Suppressor macrophage treated with lipopolysaccharide for 1 hour (primary cell): ENCODE results near the gene PGM5.

Source experiments
- DNase-seq, 3 donors: peaks; one replicate each; pipeline ENCODE4 v3.0.0-alpha.2; 2020 to 2022

The PGM5 gene

DNA sequence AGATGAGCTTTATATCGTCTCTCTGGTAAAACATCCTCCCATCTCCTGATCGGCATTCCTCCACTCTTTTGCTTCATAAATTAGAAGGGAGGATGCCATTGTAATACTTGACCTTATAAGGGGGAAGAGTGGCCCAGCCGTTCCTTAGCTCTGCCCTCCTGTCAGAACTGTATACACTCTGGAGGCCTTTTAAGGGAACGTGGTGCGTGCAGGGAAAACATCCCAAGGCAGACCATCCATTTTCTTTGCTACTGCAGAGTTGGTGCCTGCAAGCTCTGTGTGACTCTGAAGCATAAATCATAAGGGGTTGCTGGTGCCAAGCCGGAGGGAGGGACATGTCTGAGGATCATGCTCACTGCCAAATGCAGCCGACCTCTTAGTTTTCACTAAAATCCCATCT lies 90.4 kb downstream of the PGM5 start:
- DNase-seq, result no peak

GRCh38 chr9:68447611-68448010 lies 91.2 kb downstream of the PGM5 start:
- DNase-seq, result no peak

DNA sequence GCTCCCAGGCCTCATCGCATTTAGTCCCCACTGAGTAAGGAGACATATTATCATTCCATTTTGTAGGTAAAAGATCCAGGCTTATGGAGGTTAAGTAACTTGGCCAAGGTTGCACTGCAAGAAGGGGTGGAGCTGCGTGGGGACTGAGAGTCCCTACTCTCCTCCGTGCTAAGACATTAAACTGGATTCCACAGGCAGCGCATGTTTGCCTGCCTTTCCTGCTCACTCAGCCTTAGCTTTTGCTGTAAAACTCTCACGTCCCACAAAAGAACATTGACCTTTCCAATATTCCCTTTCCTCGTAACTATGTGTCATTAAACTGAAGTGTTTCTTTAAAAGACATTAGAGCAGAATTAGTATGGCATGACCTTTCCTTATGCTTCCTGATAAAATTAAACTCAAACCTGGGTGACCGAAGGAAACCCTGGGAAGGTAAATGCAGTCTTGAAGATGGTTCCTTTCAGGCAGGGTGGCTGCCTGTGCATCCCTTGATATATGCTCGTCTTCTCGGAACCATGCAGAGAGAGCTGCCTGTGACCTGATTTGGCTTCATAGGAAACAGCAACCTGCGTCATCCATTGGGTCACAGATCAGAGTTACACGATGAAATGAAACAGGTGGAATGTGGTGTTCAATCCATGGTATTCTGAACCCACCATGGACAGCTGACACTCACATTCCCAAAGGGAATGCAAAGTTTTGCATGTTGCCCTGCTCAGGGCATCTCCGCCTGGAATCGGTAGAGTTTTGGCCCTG lies 98.3 kb downstream of the PGM5 start:
- DNase-seq, result no peak

- no peak for DNase-seq
Observed at GRCh38 chr9:68455451-68455850, 99.0 kb downstream of the PGM5 start.

DNA sequence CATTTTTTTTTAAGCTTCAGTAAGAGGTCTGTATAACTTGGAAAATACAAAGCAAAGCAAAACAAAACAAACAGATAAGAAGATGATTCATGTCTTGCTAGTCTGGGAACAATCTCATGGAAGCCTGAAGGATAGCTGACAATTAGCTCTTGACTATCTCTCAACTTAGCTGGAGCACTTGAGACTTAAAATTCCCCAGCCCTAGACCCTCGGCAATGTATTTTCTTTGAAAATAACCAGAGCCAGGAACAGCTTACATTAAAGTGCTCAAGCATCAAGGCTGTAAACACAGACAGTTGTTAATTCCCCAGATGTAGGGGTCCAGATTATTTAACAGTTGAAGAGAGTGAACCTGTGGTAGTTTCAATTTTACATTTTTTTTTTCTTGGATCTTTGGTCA lies 101.4 kb downstream of the PGM5 start:
- no peak for DNase-seq

DNA sequence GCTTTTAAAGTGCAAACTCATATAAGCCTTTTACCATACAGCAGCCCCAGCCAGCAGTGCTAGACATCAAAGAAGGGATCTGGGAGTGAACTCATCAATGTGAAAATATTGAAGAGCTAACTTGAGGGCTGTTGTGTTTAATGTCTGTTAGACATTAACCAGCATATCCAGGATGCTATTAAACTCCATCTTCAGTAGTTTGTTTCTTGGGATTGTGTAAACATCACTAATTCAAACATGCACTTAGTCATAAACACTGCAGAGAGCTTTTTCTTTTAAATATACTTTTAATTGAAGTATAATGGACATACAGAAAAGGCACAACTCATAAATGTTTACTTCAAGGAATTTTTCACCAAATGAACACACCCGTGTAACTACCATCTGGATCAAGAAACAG lies 102.5 kb downstream of the PGM5 start:
- no peak for DNase-seq

GRCh38 chr9:68462105-68462775 lies 105.8 kb downstream of the PGM5 start:
- no peak for DNase-seq

- DNase-seq, result no peak
Observed at GRCh38 chr9:68470067-68470466, 113.7 kb downstream of the PGM5 start.

DNA sequence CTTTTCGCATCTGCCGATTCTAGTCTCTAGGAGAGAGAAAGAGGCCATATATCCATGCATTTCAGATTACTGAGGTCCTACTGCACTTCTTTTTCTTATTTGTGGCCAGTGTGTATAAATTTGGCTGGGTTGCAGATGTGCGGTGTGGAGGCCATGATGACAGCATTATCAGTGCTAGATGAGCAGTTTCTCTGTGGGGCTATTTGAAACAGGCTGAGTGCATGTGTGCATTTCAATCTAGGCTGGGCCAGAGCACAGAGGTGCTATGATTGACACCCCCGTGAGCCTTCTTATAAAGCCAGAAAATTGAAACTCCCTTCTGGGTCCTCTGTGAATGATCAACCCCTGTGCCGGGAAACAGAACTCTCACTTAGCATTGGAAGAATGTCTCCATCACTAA lies 114.2 kb downstream of the PGM5 start:
- DNase-seq, result no peak

DNA sequence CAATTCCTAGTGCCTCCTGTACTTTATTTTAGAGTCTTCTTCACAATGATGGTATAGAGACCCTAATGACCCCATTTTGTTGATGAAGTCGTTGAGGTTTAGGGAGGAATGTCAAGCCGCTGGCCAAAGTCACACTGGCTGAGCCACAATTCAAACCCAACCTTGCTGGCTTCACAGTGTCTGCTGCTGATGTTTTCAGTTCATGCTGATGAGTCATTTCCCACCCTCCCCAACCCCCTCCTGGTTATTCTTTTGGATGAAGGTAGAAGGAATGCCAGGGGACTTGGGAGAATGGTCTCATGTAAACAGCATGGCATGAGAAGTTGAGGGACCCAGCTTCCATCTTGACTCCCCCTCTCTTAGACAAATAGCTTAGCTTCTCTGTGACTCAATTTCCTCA lies 115.7 kb downstream of the PGM5 start:
- DNase-seq, result no peak

- peak; percentile 22 to 42 (median 27) for DNase-seq
Observed at GRCh38 chr9:68473790-68474189, 117.4 kb downstream of the PGM5 start.

GRCh38 chr9:68476422-68476821 lies 120.0 kb downstream of the PGM5 start:
- DNase-seq, result no peak

DNA sequence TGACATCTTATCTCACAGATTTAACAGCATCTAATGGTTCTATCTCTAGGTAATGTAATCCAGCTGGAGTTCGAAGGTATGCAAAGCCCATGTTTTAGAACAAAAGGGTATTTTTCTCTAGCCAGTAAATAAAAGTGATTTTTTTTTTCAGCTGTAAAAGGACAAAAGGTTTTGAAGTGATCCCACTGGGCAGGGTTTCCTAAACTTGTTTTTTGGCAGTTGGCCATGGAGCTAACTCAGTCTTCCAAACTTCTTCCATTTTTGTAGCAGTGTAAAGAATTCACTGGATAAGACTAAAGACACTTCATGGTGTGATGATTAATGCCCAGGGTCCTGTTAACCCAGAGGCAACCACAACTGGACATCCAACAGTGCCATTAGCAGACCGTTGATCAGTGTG lies 120.4 kb downstream of the PGM5 start:
- no peak for DNase-seq

DNA sequence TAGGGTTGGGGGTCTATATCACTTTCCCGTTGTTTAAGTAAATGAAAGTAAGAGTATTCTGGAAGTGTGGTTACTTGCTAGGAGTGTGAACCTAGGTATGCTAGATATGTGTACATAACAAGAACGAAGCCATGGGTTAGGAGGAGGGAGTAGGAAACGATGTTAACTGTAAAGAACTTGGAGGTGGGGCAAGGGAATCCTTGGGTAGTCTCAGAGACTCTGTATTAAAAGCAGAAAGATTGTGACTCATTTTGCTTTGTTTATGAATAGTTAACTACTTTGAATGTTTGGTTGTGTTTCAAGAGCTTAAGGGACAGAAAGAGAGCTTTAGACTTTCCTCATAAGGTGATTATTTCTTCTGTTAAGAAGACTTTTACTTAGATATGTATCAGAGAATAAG lies 124.4 kb downstream of the PGM5 start:
- no peak for DNase-seq

DNA sequence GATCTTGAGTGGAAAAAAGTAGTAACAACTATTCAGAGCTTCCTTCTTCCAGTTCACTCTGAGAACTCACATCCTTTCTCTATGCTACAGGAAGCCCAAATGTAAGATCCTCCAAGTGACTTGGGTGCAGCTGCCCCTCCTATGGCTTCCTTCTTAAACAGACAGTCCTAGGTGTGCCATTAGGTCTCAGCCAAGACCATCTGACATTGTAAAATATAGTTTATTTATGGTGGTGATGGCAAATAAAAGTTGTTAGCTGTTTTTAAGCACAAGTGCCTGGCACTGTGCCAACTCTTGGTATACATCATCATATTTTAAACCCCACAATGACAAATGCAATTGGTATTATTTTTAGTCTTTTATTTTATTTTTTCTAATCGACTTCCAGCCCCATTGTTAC lies 126.1 kb downstream of the PGM5 start:
- DNase-seq, result no peak

DNA sequence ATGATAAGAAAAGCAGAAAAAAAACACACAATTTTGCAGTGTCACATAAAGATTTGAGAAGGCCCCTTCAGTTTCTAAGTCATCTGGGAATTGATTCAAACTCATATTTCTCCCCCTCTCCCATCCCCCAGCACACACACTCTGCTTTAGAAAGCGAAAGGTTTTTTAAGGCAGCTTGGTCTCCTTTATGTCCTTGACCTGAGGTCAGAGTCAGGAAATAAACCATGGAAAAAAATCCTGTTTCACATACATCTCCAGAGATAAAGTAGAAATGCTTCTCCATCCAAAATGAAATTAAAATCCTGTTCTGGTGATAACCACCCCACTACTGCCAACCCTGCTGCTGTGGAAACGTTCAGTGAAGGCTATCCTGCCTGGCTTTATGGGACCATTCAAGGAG lies 131.7 kb downstream of the PGM5 start:
- no peak for DNase-seq

GRCh38 chr9:68489646-68490045 lies 133.2 kb downstream of the PGM5 start:
- DNase-seq, result no peak

GRCh38 chr9:68492806-68493205 lies 136.4 kb downstream of the PGM5 start:
- DNase-seq, result no peak

- no peak for DNase-seq
Observed at GRCh38 chr9:68493541-68493940, 137.1 kb downstream of the PGM5 start.

GRCh38 chr9:68493958-68494577 lies 137.7 kb downstream of the PGM5 start:
- no peak for DNase-seq

DNA sequence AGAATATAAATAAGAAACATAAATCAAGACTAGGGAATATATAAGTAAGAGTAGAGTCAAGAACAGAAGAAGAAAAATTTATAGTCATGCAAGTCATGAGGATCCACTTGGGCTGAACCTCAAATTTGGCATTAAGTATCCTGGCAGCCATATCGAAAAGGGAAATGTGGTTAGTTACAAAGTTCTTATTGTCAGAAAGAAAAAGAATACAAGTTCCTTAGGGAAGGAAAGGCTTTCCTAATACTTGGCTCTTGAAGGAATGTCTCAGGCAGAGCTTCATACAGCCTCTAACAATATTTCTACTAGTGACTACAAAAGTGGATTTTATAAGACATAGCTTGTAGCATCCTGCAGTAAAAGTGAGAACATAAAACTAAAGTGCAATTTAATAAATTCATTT lies 138.8 kb downstream of the PGM5 start:
- no peak for DNase-seq

- DNase-seq, result no peak
Observed at GRCh38 chr9:68496356-68496755, 139.9 kb downstream of the PGM5 start.

GRCh38 chr9:68497629-68498028 lies 141.2 kb downstream of the PGM5 start:
- no peak for DNase-seq

DNA sequence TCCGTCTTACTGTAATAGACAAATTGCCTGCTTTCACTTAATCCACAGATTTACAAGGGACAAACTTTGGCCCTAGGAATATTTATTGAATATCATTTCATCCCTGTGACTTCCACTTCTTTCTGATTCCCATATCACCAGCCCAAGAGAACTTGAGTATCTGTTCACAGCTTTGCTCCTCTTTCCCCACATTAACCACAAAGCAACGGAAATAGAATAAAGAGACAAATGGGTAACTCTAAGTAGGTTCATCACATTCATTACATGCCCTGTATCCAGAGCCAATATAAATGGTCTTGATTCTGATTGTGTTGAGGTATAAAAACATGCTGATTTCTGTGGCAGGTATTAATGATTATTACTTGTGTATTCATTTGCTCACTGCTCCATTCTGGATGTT lies 142.4 kb downstream of the PGM5 start:
- no peak for DNase-seq
